A549 (cell line): ENCODE measurements around the gene NRBP1. TPM values are rescaled to one million over a fixed set of nuclear protein-coding genes. Genes with fewer than 3 reads are reported as not detected.

Experiments used
- ATAC-seq, 2 experiments: fragments of 200-7000 bp in 1 of 2; fragments of >200 bp in 1 of 2; cut with Nextera tagmentation in 1 of 2; cut with Tn5 transposase in 1 of 2; 3 replicates each; pipeline versions ENCODE4 v1.8.0 to v1.9.1; 2018 to 2020; ENCODE audit warnings: mild to moderate bottlenecking in 1 of 2, moderate library complexity in 1 of 2
- CTCF ChIA-PET: fragments of 300-600 bp; sonication (Branson Sonifier 250); formaldehyde crosslinking; extraction: SDS; loops from one replicate; lab custom pipeline; 2021; ENCODE audit warnings: antibody characterized with exemption, inconsistent platforms; lab: Yijun Ruan, JAX
- POLR2A ChIA-PET: fragments of 350-600 bp; formaldehyde crosslinking; extraction: SDS; loops from one replicate; lab custom pipeline; 2021; ENCODE audit warnings: antibody characterized with exemption, inconsistent platforms; lab: Yijun Ruan, JAX
- DNase-seq, 2 experiments: peaks; one replicate each; pipeline versions ENCODE4 v3.0.0 to v3.0.0-alpha.2; 2011 to 2016; ENCODE audit warnings: low read depth in 1 of 2, low spot score in 1 of 2
- FAIRE-seq: peaks from 2 replicates; lab custom pipeline; 2011; peaks lifted over from hg19 to GRCh38; lab: Jason Lieb, UNC
- H3K27ac ChIP-seq, 2 experiments: fragments of >200 bp; sonication (Bioruptor Twin); formaldehyde crosslinking; 3 replicates each; pipeline ENCODE4 v1.5.1; 2016 to 2017
- H3K4me1 ChIP-seq: fragments of >200 bp; sonication (Bioruptor Twin); formaldehyde crosslinking; 3 replicates; pipeline ENCODE4 v1.6.1; 2016
- H3K4me2 ChIP-seq: fragments of >200 bp; sonication (Bioruptor Twin); formaldehyde crosslinking; 3 replicates; pipeline ENCODE4 v1.6.1; 2016
- H3K4me3 ChIP-seq: fragments of >200 bp; sonication (Bioruptor Twin); formaldehyde crosslinking; 3 replicates; pipeline ENCODE4 v1.5.1; 2016
- H3K9me3 ChIP-seq: fragments of >200 bp; sonication (Bioruptor Twin); formaldehyde crosslinking; 3 replicates; pipeline ENCODE4 v1.6.1; 2016
- ATOH8 ChIP-seq: fragments of 250-450 bp; sonication (Bioruptor Pico); IDR thresholded peaks from 2 replicates; pipeline ENCODE4 v1.5.0; 2020; ENCODE audit warnings: low read depth, mild to moderate bottlenecking, moderate library complexity
- BCL3 ChIP-seq: fragments of >200 bp; sonication (Bioruptor Twin); formaldehyde crosslinking; IDR thresholded peaks from 3 replicates; pipeline ENCODE4 v1.6.1; 2016
- BHLHE40 ChIP-seq: IDR thresholded peaks from 2 replicates; pipeline ENCODE4 v1.6.1; 2012; ENCODE audit warnings: low read depth, low read length, inconsistent platforms
- CBX2 ChIP-seq: fragments of 200-600 bp; sonication (generic); IDR thresholded peaks from 2 replicates; pipeline ENCODE4 v1.6.1; 2016; ENCODE audit warnings: low read depth, mild to moderate bottlenecking, borderline replicate concordance
- CTCF ChIP-seq: fragments of >200 bp; sonication (Bioruptor Twin); formaldehyde crosslinking; IDR thresholded peaks from 3 replicates; pipeline ENCODE4 v1.5.1; 2016
- EHMT2 ChIP-seq: fragments of 200-600 bp; sonication (generic); IDR thresholded peaks from 2 replicates; pipeline ENCODE4 v1.6.1; 2016; ENCODE audit warnings: antibody characterized with exemption, low read depth, mild to moderate bottlenecking, moderate library complexity
- ESRRA ChIP-seq: fragments of 150-350 bp; IDR thresholded peaks from 2 replicates; pipeline ENCODE4 v1.6.1; 2014; ENCODE audit warnings: mild to moderate bottlenecking, low read length, borderline replicate concordance
- FOSB ChIP-seq: fragments of 250-450 bp; sonication (Bioruptor Pico); IDR thresholded peaks from 2 replicates; pipeline ENCODE4 v1.5.0; 2020; ENCODE audit warnings: mild to moderate bottlenecking, moderate library complexity
- FOSL2 ChIP-seq, 2 experiments: fragments of 450-650 bp in 1 of 2; fragments of >200 bp in 1 of 2; sonication (Bioruptor Twin) in 1 of 2; formaldehyde crosslinking; IDR thresholded peaks; 2 replicates each; pipeline versions ENCODE4 v1.5.0 to v1.6.1; 2016 to 2020; ENCODE audit warnings: mild to moderate bottlenecking in 1 of 2, moderate library complexity in 1 of 2
- FOXS1 ChIP-seq: fragments of 250-450 bp; sonication (Bioruptor Pico); IDR thresholded peaks from 2 replicates; pipeline ENCODE4 v1.5.0; 2020; ENCODE audit warnings: mild to moderate bottlenecking, moderate library complexity
- HDAC2 ChIP-seq: fragments of 200-600 bp; sonication (generic); IDR thresholded peaks from 2 replicates; pipeline ENCODE4 v1.6.1; 2016
- HEYL ChIP-seq: fragments of 250-450 bp; sonication (Bioruptor Pico); IDR thresholded peaks from 2 replicates; pipeline ENCODE4 v1.8.0; 2021; ENCODE audit warnings: mild to moderate bottlenecking, moderate library complexity
- HOXA7 ChIP-seq: fragments of 250-450 bp; sonication (Bioruptor Pico); IDR thresholded peaks from 2 replicates; pipeline ENCODE4 v1.5.0; 2020; ENCODE audit warnings: mild to moderate bottlenecking, moderate library complexity
- HOXB13 ChIP-seq: fragments of 250-450 bp; sonication (Bioruptor Pico); IDR thresholded peaks from 2 replicates; pipeline ENCODE4 v1.5.0; 2020; ENCODE audit warnings: low read depth, mild to moderate bottlenecking, moderate library complexity
- JUNB ChIP-seq: fragments of >200 bp; sonication (Bioruptor Twin); formaldehyde crosslinking; IDR thresholded peaks from 2 replicates; pipeline ENCODE4 v1.6.1; 2016
- KDM5A ChIP-seq: fragments of 200-600 bp; sonication (generic); IDR thresholded peaks from 2 replicates; pipeline ENCODE4 v1.6.1; 2016; ENCODE audit warnings: antibody characterized with exemption, mild to moderate bottlenecking
- MAZ ChIP-seq: fragments of 150-350 bp; IDR thresholded peaks from 2 replicates; pipeline ENCODE4 v1.6.1; 2014; ENCODE audit warnings: antibody characterized with exemption, low read depth, low read length, borderline replicate concordance
- NPAS2 ChIP-seq: fragments of 250-450 bp; sonication (Bioruptor Pico); IDR thresholded peaks from 2 replicates; pipeline ENCODE4 v1.8.0; 2022; ENCODE audit warnings: mild to moderate bottlenecking, moderate library complexity, borderline replicate concordance
- PBX3 ChIP-seq: IDR thresholded peaks from 2 replicates; pipeline ENCODE4 v1.6.1; 2012
- PHF8 ChIP-seq: fragments of 200-600 bp; sonication (generic); IDR thresholded peaks from 2 replicates; pipeline ENCODE4 v1.6.1; 2016; ENCODE audit warnings: low read depth, mild to moderate bottlenecking, antibody characterized with exemption, moderate library complexity, borderline replicate concordance
- RARB ChIP-seq: fragments of 250-450 bp; sonication (Bioruptor Pico); IDR thresholded peaks from 2 replicates; pipeline ENCODE4 v1.8.0; 2021; ENCODE audit warnings: mild to moderate bottlenecking, moderate library complexity
- RFX5 ChIP-seq: fragments of 450-650 bp; IDR thresholded peaks from 2 replicates; pipeline ENCODE4 v1.7.1; 2014; ENCODE audit warnings: antibody characterized with exemption, mild to moderate bottlenecking, moderate library complexity
- SMC3 ChIP-seq: fragments of >200 bp; sonication (Bioruptor Twin); formaldehyde crosslinking; IDR thresholded peaks from 3 replicates; pipeline ENCODE4 v1.6.1; 2018; ENCODE audit warnings: inconsistent platforms
- TFCP2L1 ChIP-seq: fragments of 250-450 bp; sonication (Bioruptor Pico); IDR thresholded peaks from 2 replicates; pipeline ENCODE4 v1.5.0; 2021; ENCODE audit warnings: mild to moderate bottlenecking
- ZC3H11A ChIP-seq: fragments of 450-650 bp; IDR thresholded peaks from 2 replicates; pipeline ENCODE4 v1.6.1; 2014; ENCODE audit warnings: antibody characterized with exemption, mild to moderate bottlenecking
- ZFP36 ChIP-seq: fragments of 450-650 bp; IDR thresholded peaks from 2 replicates; pipeline ENCODE4 v1.6.1; 2014; ENCODE audit warnings: borderline replicate concordance; ENCODE audit not compliant: partially characterized antibody
- ZNF302 ChIP-seq: fragments of 250-450 bp; sonication (Bioruptor Pico); IDR thresholded peaks from 2 replicates; pipeline ENCODE4 v1.9.0; 2021; ENCODE audit warnings: inconsistent platforms, mild to moderate bottlenecking, moderate library complexity
- ZSCAN20 ChIP-seq: fragments of 250-450 bp; sonication (Bioruptor Pico); IDR thresholded peaks from 2 replicates; pipeline ENCODE4 v1.8.0; 2022; ENCODE audit warnings: mild to moderate bottlenecking, moderate library complexity
- WGBS: methylation state at CpG from one replicate; pipeline ENCODE4 v1.1.6; 2017; ENCODE audit errors: missing lambda C conversion rate; 5-methylcytosine and 5-hydroxymethylcytosine counted together
- polyA plus RNA-seq, 4 experiments: library from polyadenylated mRNA; depleted of rRNA in 3 of 4; stranded (reverse); fragments of >200 nt; fragmentation: RNase III in 1 of 4; extraction: RNeasy Plus Mini Kit Qiagen cat#74134 plus additional on column Dnase treatment in 1 of 4; gene quantifications; 2 replicates in 3 of 4; 3 replicates in 1 of 4; pipeline ENCODE4 v1.2.3, GENCODE V29; 2011 to 2017
- TF ChIP-seq, protein P1 (sequence below): fragments of 450-650 bp; IDR thresholded peaks from 2 replicates; pipeline ENCODE4 v1.6.1; 2014; ENCODE audit warnings: antibody characterized with exemption

The NRBP1 gene
- polyA plus RNA-seq, 2 of the 4 experiments (the other 2 are of a cell fraction) = 138 to 229 TPM

GRCh38 chr2:27408601-27409320, 19.7 kb upstream of the NRBP1 start:
- ChIA-PET POLR2A (interaction anchor here (0.9 to 3.1 kb wide), 11 partner anchors 8 to 255 kb away, joined by 3 to 78 read pairs (median 6); partner anchors contain the start of genes CCDC121, GPN1, NRBP1 and SLC4A1AP), CTCF (interaction anchor here (0.6 to 5.3 kb wide), 17 partner anchors 8 to 281 kb away, joined by 3 to 72 read pairs (median 4); partner anchors contain the start of genes NRBP1, SLC4A1AP and SUPT7L)
- no peak for TF ChIP-seq ESRRA
- TF ChIP-seq RFX5 = no peak
- TF ChIP-seq EHMT2 = no peak
- no peak for TF ChIP-seq BHLHE40
- no peak for TF ChIP-seq MAZ
- no peak for TF ChIP-seq SMC3
- TF ChIP-seq PHF8 = 0 out of 2 replicates have a peak, but pooled peaks have one; percentile 73
- TF ChIP-seq FOSL2 (IDR thresholded peaks at IDR 0.05) = no peak
- TF ChIP-seq FOSL2 (CRISPR knock-in tag; IDR thresholded peaks at IDR 0.05) = no peak
- no peak for TF ChIP-seq ATOH8 (CRISPR knock-in tag)
- peak overlapping the region; percentile 89 for H3K4me2 ChIP-seq
- ATAC-seq = peak; percentile 73 to 76
- no peaks in the 10 kb centered on the region for H3K9me3 ChIP-seq
- DNase-seq = peak; percentile 29 to 35
- H3K4me3 ChIP-seq = peak overlapping the region; percentile 87
- 1% methylated on average over 11 of the region's 33 CpGs for WGBS
- no peak for FAIRE-seq
- H3K4me1 ChIP-seq = peaks cover 26% of the 10 kb centered on the region; the same call in 2 of the 3 replicates
- peak overlapping the region; percentile 90 to 92 for H3K27ac ChIP-seq

- ChIA-PET POLR2A (interaction anchor here (0.6 to 3.1 kb wide), 14 partner anchors 9 to 982 kb away, joined by 3 to 78 read pairs (median 4); partner anchors contain the start of genes CCDC121, EIF2B4, GPN1 and NRBP1), CTCF (interaction anchor here (0.7 to 5.3 kb wide), 14 partner anchors 9 to 280 kb away, joined by 3 to 72 read pairs (median 4); partner anchors contain the start of genes NRBP1, SLC4A1AP and SUPT7L)
- 1% methylated on average over 39 of the region's 82 CpGs for WGBS
- peak within 1 kb of the TSS; percentile 90 to 92 for H3K27ac ChIP-seq
- no peaks in the 10 kb centered on the region for H3K9me3 ChIP-seq
- H3K4me3 ChIP-seq = peak within 1 kb of the TSS; percentile 87
- FAIRE-seq = no peak
- H3K4me2 ChIP-seq = peak within 1 kb of the TSS; percentile 89
- DNase-seq = peak; percentile 87 to 97
- peak; percentile 97 for ATAC-seq
- peaks cover 30% of the 10 kb centered on the region; the same call in 2 of the 3 replicates for H3K4me1 ChIP-seq
- TF ChIP-seq CTCF (no peak), HOXB13 (peak; percentile 70; the same call in 1 of the 2 replicates), PBX3 (no peak), BCL3 (peak; percentile 98), NPAS2 (CRISPR knock-in tag) (no peak), FOSB (CRISPR knock-in tag) (no peak), TFCP2L1 (CRISPR knock-in tag) (0 out of 2 replicates have a peak, but pooled peaks have one; percentile 41), BHLHE40 (no peak), HDAC2 (no peak), ZSCAN20 (no peak), JUNB (no peak), ZFP36 (no peak), KDM5A (no peak), HEYL (CRISPR knock-in tag) (no peak), ZC3H11A (no peak), RARB (CRISPR knock-in tag) (peak; percentile 84), CBX2 (no peak), FOXS1 (CRISPR knock-in tag) (0 out of 2 replicates have a peak, but pooled peaks have one; percentile 18), ZNF302 (CRISPR knock-in tag) (no peak), ESRRA (no peak), HOXA7 (CRISPR knock-in tag) (no peak)
- TF ChIP-seq, protein P1, sequence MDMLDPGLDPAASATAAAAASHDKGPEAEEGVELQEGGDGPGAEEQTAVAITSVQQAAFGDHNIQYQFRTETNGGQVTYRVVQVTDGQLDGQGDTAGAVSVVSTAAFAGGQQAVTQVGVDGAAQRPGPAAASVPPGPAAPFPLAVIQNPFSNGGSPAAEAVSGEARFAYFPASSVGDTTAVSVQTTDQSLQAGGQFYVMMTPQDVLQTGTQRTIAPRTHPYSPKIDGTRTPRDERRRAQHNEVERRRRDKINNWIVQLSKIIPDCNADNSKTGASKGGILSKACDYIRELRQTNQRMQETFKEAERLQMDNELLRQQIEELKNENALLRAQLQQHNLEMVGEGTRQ = peak; percentile 54
Observed at GRCh38 chr2:27409321-27410073, 18.9 kb upstream of the NRBP1 start, which contains the start of gene PPM1G. Gene PPM1G, minus strand, starts transcription at chr2:27409591. Its CDS starts 169 bp downstream, at chr2:27409422.
